Suprapubic skin (tissue), 3 donors: ENCODE results near the gene FNDC8.

Source experiments
- EP300 ChIP-seq: sonication (generic); formaldehyde crosslinking; IDR thresholded peaks from one replicate; pipeline ENCODE4 v1.6.1; 2017; ENCODE audit warnings: antibody characterized with exemption
- TF ChIP-seq, protein P1 (sequence below), 2 donors: fragments of 200-600 bp in 1 of 2; fragments of 450-650 bp in 1 of 2; sonication (generic) in 1 of 2; IDR thresholded peaks; one replicate each; pipeline ENCODE4 v1.5.1; 2016 to 2019; ENCODE audit warnings: antibody characterized with exemption in 2 of 2, mild to moderate bottlenecking in 1 of 2, moderate library complexity in 1 of 2

DNA sequence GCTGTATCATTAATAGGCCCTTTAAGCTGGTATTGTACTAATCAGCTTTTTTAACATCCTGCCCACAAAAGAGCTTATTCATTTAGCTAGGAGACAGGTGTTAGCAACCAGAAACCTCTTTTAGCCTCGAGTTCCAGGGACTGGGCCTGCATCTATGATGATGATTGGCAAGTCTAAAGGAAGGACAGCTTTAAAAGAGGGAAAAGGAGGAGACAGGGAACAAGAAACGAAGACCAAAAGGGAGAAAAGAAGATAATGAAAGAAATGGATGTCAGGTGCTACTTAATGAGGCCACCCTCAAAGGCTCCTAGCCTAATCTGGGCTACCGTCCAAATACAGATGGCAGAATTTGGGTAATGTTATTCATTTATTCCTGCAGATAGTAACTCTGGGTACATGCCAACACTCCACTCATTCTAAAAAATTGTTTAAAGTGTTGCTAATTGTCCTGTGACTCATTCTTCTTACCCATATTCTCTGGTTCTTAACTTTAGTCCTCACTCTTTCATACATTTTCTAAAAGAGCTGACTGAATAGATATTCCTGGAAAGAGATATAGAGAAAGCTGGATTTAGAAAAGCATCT is 39.2 kb upstream of the FNDC8 start:
- TF ChIP-seq, protein P1, sequence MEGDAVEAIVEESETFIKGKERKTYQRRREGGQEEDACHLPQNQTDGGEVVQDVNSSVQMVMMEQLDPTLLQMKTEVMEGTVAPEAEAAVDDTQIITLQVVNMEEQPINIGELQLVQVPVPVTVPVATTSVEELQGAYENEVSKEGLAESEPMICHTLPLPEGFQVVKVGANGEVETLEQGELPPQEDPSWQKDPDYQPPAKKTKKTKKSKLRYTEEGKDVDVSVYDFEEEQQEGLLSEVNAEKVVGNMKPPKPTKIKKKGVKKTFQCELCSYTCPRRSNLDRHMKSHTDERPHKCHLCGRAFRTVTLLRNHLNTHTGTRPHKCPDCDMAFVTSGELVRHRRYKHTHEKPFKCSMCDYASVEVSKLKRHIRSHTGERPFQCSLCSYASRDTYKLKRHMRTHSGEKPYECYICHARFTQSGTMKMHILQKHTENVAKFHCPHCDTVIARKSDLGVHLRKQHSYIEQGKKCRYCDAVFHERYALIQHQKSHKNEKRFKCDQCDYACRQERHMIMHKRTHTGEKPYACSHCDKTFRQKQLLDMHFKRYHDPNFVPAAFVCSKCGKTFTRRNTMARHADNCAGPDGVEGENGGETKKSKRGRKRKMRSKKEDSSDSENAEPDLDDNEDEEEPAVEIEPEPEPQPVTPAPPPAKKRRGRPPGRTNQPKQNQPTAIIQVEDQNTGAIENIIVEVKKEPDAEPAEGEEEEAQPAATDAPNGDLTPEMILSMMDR (IDR thresholded peaks at IDR 0.05), result no peak
- no peak for TF ChIP-seq EP300
